Smooth muscle cell of the brain vasculature (primary cell): Measurements from ENCODE around the gene MGLL.

Experiments used
- DNase-seq: peaks from one replicate; pipeline ENCODE4 v3.0.0-alpha.2; 2012; ENCODE audit warnings: low read depth, low spot score

Gene MGLL

GRCh38 chr3:127814325-127814781, 8.0 kb downstream of the MGLL start:
- no peak for DNase-seq

DNA sequence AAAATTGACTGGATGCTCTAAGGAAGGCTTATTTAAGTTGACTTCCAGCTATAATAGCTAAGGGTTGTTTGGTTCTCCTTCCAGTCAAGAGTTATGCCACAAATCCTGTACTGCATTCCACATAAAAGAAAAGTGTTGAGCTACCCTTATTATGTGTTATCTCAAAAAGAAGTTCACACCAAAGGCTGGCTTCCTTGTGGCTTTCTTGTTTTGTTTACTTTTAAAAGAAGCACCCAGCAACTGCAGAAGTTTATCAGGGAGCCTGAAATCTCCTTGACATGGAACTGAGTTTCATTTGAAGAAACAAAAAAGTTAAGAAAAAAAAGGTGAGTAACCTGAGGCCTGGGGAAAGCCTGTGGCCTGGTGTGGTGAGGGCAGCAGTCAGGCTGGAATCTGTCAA, 10.2 kb downstream of the MGLL start:
- no peak for DNase-seq

DNA sequence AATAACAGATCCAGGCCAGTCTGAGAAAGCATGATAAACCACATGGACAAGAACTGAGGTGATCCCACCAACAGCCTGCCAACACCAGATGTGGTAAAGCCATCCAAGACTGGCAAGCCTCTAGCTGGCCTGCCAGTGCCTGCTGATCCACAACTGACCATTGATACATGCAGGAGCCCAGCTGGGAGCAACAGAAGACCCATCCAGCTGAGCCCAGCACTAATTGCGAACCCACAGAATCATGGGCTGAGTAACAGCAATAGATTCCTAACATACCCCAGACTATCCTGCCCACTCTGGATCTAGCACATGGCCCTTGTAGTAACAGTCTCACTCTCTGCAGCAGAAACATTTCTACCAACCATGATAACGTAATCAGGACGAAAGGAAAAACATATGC, 10.6 kb downstream of the MGLL start:
- no peak for DNase-seq

GRCh38 chr3:127809611-127810010, 12.7 kb downstream of the MGLL start:
- no peak for DNase-seq

DNA sequence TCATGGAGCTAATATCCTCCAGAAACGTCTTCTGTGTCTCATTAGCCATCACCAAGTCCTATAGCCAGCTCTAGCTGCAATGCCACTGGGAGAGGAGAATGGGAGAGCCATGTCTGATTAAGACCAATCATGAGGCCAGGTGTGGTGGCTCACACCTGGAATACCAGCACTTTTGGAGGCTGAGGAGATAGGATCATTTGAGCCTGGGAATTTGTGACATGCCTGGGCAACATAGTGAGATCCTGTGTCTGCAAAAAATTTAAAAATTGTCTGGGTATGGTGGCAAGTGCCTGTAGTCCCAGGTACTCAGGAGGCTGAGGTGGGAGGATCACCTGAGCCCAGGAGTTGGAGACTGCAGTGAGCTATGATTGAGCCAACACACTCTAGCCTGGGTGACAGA, 13.1 kb downstream of the MGLL start:
- no peak for DNase-seq

DNA sequence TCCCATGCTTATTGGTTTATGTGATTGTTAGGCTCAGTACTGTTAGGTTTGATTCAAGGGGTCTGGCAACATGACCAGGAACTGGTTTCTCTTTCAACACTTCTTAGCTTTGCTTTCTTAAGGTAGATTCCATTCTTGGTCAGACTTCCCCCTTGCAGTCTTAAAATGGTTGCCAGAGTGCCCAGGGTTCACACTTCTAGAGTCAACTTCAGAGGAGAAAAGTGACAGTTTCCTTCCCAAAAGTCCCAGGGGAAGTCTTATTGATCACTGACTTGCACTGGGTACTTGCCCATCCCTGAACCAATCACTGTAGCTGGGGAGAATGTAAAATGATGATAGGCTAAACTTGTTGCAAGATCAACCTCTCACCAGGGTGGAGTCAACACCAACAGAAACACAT, 14.1 kb downstream of the MGLL start:
- no peak for DNase-seq

DNA sequence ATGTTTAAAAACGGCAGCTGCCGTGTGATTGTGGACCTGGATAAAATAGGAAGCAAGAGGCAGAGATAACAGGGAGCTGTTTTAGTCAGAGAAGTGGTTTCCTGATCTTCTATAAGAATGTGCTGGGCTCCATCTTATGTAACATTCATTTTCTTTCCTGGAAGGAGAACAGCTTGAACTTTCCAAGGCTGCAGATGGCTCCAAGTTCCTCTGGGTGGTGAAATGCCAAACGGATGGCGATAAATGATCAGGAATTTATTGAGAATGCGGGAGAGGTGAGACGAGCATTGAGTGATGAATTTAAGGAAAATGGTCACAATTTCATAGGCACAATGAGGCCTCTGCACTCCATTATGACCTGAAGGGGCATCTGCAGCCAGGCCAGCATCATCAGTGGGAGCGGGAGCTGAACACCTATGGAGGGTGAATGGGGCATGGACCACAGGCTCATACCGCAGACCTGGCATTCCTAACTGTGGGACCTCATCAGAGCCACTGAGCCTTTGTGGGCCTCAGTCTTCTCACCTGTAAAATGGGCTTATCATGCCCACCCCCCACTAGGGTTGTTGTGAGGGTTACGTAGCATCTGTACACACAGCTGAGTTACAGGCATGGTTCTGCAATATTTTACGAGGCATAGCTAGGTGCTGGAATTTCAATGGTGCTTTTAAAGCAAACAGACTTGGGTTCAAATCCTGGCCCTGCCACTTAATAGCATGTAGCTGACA, 17.1 kb downstream of the MGLL start:
- DNase-seq: no peak

DNA sequence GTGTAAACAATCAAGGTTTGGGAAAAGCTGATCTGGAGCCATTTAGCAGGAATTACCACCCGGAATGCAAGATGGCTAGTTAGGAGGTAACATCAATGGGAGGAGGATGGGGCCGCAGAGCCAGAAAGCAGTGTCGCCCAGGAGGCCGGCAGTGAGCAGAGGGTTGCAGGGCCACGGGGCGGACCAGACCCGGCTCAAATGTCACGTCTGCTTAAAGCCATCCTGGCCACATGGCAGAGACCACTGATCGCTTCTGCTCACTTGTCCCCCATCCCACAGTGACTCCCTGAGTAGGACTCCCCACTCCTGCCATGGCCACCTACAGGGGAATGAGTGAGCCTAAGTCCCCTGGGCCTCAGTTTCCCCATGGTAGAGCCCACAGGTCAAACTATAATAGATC, 18.2 kb downstream of the MGLL start:
- no peak for DNase-seq

DNA sequence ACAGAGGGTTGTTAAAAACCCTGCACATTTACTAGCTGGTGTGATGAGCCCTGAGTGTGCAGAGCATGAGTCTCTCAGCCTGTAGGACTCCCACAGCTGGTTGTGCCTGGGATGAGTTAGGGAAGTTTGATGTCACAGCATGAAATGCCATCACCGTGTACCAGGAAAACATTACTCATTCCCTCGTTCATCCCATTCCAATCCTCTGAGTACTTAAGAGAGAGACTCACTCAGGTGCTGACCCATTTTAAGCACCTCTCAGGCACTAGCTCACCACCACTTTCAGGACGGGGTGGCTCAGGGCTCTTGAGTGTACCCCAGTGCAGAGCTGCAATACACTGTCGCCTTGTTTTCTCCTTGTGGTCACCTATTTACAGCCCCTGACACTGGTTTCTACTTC, 18.7 kb downstream of the MGLL start:
- peak; percentile 74 for DNase-seq

DNA sequence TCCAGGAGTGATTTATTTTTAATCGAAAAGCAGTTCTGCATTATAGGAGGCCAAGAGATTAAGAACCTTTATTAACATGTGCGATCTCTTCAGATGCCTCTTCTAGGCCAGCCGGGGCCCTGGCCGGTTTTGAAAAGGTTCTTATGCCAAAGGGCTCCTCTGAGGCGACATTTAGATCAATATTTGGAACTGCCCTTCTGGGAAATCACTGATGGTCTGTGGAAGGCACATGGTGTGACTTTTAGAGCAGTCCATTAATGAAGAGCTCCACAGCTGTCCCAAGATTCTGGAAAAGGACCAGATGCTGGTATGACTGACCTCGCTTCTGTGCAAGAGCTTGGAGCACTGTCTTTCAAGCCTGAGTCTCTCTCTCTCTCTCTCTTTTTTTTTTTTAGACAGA, 19.7 kb downstream of the MGLL start:
- DNase-seq: no peak

- DNase-seq: no peak
Observed at GRCh38 chr3:127801731-127802313, 20.5 kb downstream of the MGLL start.

GRCh38 chr3:127800508-127800907, 21.8 kb downstream of the MGLL start:
- peak; percentile 84 for DNase-seq

DNA sequence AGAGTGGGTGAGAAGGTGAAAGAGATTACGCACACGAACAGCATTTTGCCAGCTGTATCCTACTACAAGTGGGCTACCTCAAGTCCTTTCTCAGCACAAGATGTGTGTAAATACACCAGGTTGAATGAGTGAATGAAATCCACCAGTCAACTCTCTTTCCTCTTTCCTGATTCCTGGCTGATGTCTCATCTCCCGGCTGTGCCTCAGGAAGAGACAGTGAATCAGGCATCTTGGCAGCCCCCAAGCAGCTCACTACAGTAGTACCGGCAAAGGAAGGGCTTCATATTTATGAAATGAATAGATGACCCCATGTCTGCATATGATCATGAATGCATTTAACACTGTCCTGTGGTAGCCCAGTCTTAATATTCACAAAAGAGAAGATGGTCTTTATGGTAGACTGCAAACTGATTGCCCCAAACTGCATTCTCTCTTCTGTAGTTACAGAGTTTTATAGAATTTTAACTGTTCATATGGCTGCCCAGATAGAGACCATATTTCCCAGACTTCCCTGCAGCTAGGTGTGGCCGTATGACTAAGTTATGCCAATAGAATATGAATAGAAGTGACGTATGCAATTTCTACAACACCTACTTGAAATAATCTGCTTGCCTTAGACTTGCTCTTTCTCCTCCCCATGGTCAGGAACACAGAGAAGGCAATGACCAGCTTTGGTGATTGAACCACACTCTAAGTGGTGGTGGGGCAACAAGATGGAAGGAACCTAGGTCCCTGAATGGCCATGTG, 22.7 kb downstream of the MGLL start:
- no peak for DNase-seq

- DNase-seq: no peak
Observed at GRCh38 chr3:127798716-127799115, 23.6 kb downstream of the MGLL start.

DNA sequence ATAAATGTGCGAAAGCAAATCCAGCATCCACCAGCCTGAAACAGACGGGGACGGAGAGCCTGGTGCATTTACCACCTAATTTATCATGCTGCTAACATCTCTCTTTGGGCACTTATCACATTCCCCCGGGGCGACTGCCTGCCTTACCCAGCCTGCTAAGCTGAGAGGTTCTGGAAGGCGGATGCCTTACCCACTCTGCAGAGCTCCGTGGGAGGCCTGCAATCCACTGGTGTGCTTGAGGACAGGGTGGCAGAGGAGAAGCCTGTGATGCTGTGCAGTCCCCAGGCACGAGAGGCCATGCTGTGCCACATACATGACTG, 25.5 kb downstream of the MGLL start:
- DNase-seq: no peak

GRCh38 chr3:127796045-127796830, 26.1 kb downstream of the MGLL start:
- DNase-seq: no peak

DNA sequence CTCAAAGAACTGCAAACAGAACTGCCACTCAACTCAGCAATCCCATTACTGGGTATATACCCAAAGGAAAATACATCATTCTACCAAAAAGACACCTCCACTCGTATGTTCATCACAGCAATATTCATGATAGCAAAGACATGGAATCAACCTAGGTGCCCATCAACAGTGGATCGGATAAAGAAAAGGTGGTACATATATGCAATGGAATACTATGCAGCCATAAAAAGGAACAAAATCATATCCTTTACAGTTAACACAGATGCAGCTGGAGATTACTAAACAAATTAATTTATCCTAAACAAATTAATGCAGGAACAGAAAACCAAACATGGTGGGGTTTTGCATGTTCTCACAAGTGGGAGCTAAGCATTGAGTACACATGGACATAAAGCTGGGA, 27.3 kb downstream of the MGLL start:
- DNase-seq: no peak

DNA sequence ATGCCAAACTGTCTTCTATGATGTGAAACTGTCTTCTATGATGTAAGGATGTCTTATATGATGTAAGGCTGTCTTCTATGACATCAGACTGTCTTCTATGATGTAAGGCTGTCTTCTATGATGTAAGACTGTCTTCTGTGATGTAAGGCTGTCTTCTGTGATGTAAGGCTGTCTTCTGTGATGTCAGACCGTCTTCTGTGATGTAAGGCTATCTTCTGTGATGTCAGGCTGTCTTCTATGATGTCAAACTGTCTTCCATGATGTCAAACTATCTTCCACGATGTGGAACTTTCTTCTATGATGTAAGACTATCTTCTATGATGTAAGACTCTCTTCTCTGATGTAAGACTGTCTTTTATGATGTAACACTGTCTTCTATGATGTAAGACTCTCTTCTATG, 27.9 kb downstream of the MGLL start:
- DNase-seq: no peak

- peak; percentile 98 for DNase-seq
Observed at GRCh38 chr3:127792541-127793292, 29.6 kb downstream of the MGLL start.

GRCh38 chr3:127791221-127791913, 30.9 kb downstream of the MGLL start:
- DNase-seq: peak; percentile 88

DNA sequence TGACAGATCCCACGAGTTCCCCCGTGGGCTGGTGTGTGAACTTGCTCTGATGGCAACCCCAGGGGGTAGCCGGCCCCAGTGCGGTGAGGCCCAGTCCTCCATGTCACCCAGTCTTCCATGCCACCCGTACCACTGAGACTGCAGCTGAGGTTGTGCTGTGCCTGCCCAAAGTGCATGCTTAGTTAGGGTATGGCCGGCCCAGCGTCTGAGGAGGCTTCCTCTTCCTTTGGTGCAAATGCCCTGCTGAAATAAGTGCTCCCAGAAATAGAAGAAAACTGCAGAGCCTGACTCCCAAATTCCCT, 31.5 kb downstream of the MGLL start:
- DNase-seq: no peak
